ENCODE data around the gene AXIN1.
A peak's percentile ranks its signal among the peaks of the same experiment; 100 is the strongest.
"Not testable (repeated sequence)": the region's sequence is repeated elsewhere in the genome, so short reads cannot be mapped to it uniquely, and the experiment has no call there.

AXIN1 gene

DNA sequence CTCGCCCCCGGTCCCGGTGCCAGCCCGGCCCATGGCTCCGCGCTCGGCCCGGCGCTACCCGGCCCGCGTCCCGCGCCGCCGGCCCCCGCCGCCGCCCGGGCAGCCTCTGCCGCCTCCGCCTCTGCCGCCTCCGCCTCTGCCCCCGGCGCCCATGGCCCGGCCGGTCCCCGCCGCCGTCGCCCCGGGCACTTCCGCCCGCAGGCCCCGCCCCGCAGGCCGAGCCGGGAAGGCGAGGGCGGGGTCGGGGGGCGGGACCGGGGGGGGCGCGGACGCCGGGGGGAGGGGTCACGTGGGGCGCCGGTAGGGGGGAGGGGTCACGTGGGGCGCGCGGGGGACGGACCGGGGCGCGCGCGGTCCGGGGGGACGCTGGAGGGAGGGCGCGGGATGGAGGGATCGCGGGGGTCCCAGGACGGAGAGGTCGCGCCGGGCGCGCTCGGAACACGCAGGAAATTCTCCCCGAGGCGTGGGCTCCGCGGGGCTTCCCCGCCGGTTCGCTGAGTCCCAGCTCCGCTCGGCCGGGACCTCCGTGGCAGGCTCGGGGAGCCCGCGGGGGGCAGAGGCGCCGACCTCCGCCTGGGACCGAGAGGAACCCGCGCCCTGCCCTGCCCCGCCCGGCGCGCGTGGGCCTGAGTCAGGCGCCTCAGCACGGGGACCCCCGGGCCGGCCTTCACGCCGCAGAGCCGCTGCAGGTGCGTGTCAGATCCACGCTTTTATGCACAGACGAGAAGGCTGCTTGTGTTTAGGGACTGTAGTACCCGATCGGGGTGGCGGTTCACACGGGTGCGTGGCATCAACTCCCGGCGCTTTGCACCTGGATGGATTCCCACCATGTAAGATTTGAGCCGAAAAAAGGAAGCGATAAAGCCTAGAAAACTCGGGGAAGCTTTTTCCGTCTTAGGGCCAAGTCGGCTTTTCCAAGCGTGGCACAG lies 29.5 kb upstream of the AXIN1 start, which contains the start of gene PGAP6:
PGAP6 (minus strand) TSS at position 190 of the 929 bp plus-strand sequence; CDS start at position 33, 157 bp downstream.
- DNase-seq: peak; percentile 50

- peak; percentile 29 for DNase-seq
Measured at GRCh38 chr16:381012-381788, 28.7 kb upstream of the AXIN1 start.

GRCh38 chr16:380762-381011 lies 28.2 kb upstream of the AXIN1 start:
- no peak for DNase-seq

DNA sequence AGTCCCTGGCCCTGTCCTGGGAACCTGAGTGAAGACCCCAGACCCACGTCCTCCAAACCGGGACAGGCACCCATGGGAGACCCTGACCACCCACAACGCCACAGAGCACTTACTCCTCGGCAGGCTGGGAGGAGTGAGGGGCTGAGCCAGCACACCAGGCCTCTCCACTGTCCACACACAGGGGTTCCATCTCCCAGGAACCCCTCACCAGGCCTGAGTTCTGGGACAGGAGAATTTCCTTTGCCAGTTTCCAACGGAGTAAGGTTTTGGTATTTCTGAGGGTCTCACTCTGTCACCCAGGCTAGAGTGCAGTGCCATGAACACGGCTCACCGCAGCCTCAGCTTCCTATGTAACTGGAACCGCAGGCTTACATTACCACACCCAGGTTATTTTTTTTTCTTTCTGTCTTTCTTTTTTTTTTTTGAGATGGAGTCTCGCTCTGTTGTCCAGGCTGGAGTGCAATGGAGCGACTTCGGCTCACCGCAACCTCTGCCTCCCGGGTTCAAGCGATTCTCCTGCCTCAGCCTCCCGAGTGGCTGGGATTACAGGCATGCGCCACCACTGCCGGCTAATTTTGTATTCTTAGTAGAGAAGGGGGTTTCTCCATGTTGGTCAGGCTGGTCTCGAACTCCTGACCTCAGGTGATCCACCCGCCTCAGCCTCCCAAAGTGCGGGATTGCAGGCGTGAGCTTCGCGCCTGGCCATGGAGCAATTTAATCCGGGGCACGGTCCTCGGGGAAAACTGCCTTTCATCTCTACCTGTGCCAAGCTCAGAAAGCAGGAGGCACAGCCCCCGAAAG lies 27.6 kb upstream of the AXIN1 start:
- no peak for DNase-seq

DNA sequence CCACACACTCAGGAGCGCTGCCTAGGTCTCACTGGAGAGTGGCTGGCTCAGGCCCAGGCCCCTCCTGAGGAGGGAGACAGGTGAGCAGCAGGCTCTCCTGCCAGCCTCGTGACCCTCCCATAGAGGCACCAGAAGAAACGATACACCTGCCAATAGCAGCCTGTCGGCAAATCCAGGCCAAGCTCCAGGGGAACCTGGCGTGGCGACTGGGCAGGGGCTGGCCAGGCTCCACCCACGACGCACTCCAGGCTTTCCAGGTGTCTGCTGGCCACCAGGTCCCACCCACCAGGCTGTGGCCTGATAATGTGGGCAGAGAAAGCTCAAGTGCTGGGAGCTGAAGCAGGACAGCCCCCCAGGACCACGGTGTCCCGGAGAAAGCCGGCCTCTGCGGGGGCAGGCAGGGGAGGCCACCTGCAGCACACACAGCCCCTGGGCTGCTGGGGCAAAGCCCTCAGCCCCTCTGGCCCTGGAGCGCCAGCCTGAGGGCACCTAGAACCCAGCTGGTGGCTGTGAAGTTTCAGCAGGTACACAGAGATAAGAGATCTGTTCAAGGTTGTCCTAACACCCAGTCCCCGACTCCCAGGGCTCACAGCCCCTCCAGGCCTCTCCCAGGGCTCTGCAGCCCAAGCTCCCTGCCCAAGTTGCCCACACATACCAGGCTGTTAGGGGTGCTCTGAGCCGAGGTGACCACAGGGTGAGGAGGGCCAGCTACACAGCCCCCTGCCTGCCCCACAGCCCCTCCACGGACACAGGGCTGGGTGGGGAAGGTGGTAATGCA lies 26.8 kb upstream of the AXIN1 start:
- DNase-seq: peak; percentile 28

GRCh38 chr16:378821-379182 lies 26.3 kb upstream of the AXIN1 start:
- DNase-seq: no peak

- not testable (repeated sequence) for DNase-seq
Measured at GRCh38 chr16:378113-378820, 25.7 kb upstream of the AXIN1 start.

GRCh38 chr16:377419-377951 lies 25.0 kb upstream of the AXIN1 start:
- no peak for DNase-seq

DNA sequence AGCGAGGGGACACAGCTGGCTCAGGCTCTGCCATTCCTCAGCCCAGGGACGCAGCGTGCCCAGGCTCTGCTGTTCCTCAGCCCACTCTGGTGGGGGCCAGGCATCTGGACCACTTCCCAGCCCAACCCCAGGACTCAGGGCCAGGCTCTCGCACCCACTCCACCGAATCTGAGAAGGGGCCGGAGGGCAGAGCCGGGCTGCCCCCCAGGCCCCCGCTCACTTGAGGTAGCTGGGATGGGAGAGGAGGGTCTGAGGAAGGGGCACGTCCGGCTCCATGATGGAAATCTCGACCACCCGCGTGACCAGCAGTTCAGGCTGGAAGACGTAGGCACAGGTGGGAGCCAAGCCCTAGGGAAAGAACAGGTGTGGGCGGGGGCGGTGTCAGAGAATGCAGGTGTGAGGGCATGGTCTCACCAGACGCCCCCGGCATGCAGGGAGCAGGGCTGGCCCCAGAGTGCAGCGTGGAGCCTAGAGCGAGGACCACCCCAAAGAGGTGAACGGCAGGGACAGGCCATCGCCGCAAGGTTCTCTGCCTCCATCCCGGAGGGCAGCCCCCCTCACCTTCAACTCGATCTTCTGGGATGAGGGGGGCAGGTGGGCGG lies 24.4 kb upstream of the AXIN1 start:
- no peak for DNase-seq

- DNase-seq: no peak
Measured at GRCh38 chr16:375927-376816, 23.6 kb upstream of the AXIN1 start.

GRCh38 chr16:375212-375611 lies 22.7 kb upstream of the AXIN1 start:
- no peak for DNase-seq

GRCh38 chr16:374616-374926 lies 22.0 kb upstream of the AXIN1 start:
- DNase-seq: no peak

DNA sequence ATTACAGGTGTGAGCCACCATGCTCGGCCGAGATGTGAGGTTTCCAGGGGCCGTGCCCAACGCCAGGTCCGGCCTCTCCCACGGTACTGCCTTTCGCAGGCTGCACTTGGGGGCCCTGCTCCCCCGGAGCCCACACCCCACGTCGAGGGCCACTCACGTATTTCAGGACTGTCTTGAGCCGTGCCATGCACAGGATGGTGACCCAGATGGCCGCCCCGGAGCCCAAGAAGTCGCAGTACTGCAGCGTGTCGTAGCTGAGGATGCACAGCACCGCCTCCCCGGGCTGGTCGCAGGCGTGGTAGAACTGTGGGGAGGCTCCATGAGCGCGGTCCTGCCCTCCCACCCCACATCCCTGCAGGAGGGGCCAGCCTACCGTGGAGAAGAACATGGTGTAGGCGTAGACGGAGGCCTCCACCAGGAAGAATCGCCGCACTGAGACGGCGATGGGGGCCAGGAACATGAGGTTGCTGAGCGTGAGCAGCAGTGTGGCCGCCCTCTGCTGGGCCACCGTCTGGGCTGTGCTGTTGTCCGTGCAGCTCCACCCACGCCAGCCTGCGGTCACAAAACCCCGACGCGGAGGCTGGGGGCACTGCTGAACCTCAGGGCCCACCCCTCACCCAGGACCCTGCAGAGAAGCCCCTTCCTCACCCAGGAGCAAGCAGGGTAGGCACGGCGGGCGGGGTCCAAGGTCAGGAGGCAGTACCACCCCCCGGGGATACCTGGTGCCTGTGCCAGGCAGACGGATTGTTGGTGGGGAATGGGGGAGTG lies 21.5 kb upstream of the AXIN1 start:
- DNase-seq: no peak

- DNase-seq: no peak
Measured at GRCh38 chr16:373020-373598, 20.6 kb upstream of the AXIN1 start.

- no peak for DNase-seq
Measured at GRCh38 chr16:372302-372983, 19.9 kb upstream of the AXIN1 start.

- DNase-seq: peak; percentile 38
Measured at GRCh38 chr16:371515-372301, 19.2 kb upstream of the AXIN1 start.

- DNase-seq: no peak
Measured at GRCh38 chr16:370979-371514, 18.5 kb upstream of the AXIN1 start.

Measured in NCI-H1092 (cell line).